GM15510 (cell line): ENCODE data around the gene ANTXR1.

Source experiments
- POLR2A ChIP-seq: IDR thresholded peaks from 3 replicates; pipeline ENCODE4 v1.6.1; 2011; ENCODE audit warnings: borderline replicate concordance; ENCODE audit not compliant: insufficient read length; ENCODE audit errors: extremely low read depth

ANTXR1 gene

GRCh38 chr2:69138793-69139459 lies 125.9 kb downstream of the ANTXR1 start:
- TF ChIP-seq POLR2A = no peak

DNA sequence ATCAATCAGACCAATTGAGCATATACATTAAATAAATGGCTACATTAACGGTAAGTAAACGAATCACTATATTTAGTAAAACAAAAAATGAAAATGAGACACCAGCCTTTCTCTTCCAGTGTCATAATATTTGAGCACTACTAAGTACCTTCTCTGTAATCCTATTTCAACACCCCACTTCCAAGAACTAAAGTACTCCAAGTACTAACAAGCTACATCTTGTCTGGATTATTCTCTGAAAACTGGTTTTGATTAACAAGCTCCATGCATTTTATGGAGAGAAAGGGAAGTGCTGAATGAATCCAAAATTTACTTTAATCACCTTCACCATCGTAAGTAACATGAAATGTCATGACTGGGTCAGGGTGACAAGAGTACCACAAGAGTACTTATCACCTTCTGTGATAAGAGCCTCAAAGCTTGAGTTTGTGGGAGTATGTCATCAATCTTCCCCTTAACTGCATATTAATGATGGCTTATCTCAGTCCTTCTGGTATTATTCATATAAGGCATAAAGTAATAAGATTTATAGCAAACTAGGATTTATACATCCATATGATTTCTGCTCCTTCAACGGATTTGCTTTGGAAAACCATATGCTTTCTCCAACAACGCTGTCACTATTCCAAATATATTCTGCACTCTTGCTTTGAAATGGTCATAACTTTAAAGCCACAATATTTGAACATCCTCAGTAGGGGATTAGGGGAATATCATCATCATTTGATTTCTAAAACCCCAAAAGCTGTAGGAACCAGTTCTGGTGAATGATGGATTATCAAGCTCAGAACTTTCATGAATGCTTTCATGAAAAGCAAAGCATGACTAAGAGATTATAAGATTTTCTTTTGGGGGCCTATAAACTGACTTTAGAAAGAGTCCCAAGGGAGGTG lies 127.0 kb downstream of the ANTXR1 start:
- no peak for TF ChIP-seq POLR2A

GRCh38 chr2:69141061-69141460 lies 128.1 kb downstream of the ANTXR1 start:
- TF ChIP-seq POLR2A = no peak

GRCh38 chr2:69143748-69144360 lies 130.9 kb downstream of the ANTXR1 start:
- TF ChIP-seq POLR2A = no peak

DNA sequence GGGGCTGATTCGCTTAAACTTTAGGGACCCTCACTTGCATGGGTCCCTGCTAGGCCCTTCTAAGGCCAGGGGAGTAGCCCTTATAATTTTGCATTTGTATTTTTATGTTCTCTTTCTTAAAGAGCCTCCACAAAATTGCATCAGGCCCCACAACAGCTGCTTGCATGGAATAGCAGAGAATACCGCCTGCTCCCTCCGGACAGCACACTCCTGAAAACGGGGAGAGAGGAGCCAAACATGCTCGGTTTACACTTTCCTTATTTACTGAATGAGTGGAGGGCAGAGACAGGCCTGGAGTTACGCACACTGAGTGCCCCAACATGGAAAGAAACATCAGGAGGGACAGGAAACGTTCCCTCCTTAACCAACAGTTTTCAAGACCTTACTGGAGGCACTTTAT lies 132.2 kb downstream of the ANTXR1 start:
- TF ChIP-seq POLR2A = no peak

DNA sequence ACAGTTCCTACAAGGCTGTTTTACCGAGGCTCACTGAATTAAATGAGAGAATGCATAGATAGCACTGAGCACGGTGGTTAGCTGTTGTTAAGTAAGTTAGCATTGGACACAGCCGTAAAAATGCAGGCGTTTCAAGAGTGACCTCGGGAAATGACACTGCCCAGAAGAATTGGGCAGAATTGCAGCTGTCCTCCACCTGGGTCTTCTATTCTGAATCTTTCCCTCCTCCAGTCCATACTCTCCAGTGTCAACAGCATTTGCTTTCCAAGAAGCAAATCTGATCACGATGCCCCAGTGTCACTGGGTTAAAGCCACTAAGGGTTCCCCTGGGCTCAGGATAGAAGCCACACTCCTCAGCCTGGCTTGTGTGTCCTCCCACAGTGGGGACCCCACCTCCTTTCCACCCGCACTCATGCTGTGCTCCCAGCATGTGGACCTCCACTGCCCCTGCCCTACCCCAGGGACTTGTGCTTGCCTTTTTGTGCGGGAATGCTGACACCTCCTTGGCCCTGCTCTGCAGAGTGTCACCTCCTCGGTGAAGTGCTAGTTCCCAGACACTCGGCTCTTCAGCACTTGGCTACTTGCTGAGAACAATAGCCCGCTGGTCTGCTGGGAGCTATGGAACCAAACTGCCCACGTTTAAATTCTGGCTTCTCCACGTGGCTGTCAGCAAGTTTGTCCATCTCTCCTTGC lies 135.0 kb downstream of the ANTXR1 start:
- no peak for TF ChIP-seq POLR2A

GRCh38 chr2:69149631-69150215 lies 136.7 kb downstream of the ANTXR1 start:
- TF ChIP-seq POLR2A = no peak

DNA sequence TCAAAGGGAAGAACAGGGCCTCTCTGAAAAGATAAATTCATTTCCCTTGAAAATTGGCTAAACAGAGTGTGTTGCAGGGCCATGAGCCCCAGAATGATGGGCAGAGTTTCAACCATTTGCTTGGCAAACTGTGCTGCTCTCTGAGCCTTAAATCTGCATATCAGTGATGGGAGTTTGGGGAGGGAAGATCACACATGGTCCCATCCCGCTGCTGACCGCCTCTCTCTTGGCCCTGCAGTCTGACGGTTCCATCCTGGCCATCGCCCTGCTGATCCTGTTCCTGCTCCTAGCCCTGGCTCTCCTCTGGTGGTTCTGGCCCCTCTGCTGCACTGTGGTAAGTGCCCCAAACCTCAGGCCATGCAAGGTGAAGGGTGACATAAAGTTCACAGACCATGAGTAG lies 139.0 kb downstream of the ANTXR1 start:
- no peak for TF ChIP-seq POLR2A

GRCh38 chr2:69152847-69153583 lies 140.0 kb downstream of the ANTXR1 start:
- no peak for TF ChIP-seq POLR2A

GRCh38 chr2:69154106-69154505 lies 141.1 kb downstream of the ANTXR1 start:
- TF ChIP-seq POLR2A = no peak

DNA sequence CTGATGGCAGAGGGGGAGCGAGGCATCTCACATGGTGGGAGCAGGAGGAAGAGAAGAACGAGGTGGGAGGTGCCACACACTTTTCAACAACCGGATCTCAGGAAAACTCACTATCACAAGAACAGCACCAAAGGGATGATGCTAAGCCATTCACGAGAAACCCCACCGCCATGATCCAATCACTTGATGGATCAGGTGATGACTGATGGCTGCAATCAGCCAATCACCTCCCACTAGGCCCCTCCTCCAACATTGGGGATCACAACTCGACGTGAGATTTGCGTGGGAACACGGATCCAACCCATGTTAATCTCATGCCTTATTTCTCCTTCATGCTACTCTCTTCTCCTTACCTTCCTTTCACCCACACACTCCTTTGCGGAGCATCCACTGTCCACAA lies 143.6 kb downstream of the ANTXR1 start:
- TF ChIP-seq POLR2A = no peak

GRCh38 chr2:69157441-69157840 lies 144.5 kb downstream of the ANTXR1 start:
- TF ChIP-seq POLR2A = no peak

GRCh38 chr2:69159986-69160385 lies 147.0 kb downstream of the ANTXR1 start:
- TF ChIP-seq POLR2A = no peak

GRCh38 chr2:69162057-69162456 lies 149.1 kb downstream of the ANTXR1 start:
- no peak for TF ChIP-seq POLR2A

- no peak for TF ChIP-seq POLR2A
Observed at GRCh38 chr2:69163109-69163508, 150.1 kb downstream of the ANTXR1 start.

DNA sequence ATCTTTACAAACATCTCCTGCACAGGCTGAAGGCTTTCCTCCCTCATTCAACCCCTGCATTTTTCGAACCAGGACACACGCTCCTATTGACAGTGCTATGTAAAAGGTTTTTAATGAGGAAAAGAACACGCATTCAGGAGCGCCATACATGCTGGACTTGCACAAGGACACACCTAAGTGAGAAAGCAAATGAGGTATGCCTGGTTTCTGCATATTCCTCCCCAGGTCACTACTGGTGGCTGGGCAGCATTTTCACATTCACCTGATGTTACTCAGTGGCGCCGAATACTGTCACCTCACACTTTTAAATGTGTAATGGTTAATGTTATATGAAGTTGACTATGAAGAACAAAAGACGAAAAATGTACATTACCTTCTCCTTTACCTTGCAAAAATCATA lies 150.6 kb downstream of the ANTXR1 start:
- no peak for TF ChIP-seq POLR2A
